K562 (cell line): ENCODE measurements around the gene CCL21. TPM values are rescaled to one million over a fixed set of nuclear protein-coding genes. Genes with fewer than 3 reads are reported as not detected.

Experiments
- GABPA ChIP-seq: fragments of 200-800 bp; sonication (Bioruptor generic); conservative IDR thresholded peaks from 2 replicates; pipeline ENCODE4 v1.6.1; 2016; ENCODE audit warnings: low read depth, missing genetic modification characterization, missing compliant biosample characterization
- GATA2 ChIP-seq: sonication (generic); formaldehyde crosslinking; IDR thresholded peaks from 2 replicates; pipeline ENCODE4 v1.4.0; 2020; ENCODE audit warnings: mild to moderate bottlenecking, missing genetic modification reagents
- HNRNPLL ChIP-seq: fragments of 200-400 bp; formaldehyde crosslinking; IDR thresholded peaks from 2 replicates; pipeline ENCODE4 v1.6.1; 2017; ENCODE audit warnings: low read length, low read depth, mild to moderate bottlenecking; ENCODE audit not compliant: poor library complexity, severe bottlenecking
- KAT7 ChIP-seq: sonication (generic); formaldehyde crosslinking; IDR thresholded peaks from 2 replicates; pipeline ENCODE4 v1.8.0; 2022; ENCODE audit warnings: missing genetic modification reagents, mild to moderate bottlenecking, borderline replicate concordance
- RERE ChIP-seq: sonication (generic); formaldehyde crosslinking; IDR thresholded peaks from 2 replicates; pipeline ENCODE4 v1.8.0; 2023; ENCODE audit warnings: missing genetic modification reagents, mild to moderate bottlenecking, borderline replicate concordance
- SLC30A9 ChIP-seq: fragments of 250-450 bp; sonication (Bioruptor Pico); IDR thresholded peaks from 2 replicates; pipeline ENCODE4 v1.8.0; 2022; ENCODE audit warnings: mild to moderate bottlenecking, moderate library complexity
- polyA plus RNA-seq, 8 experiments: library from polyadenylated mRNA; depleted of rRNA in 4 of 8; stranded (reverse) in 5 of 8; unstranded in 3 of 8; fragments of >200 nt; fragmentation: Nextera tagmentation in 2 of 8; fragmentation: Illumina TruSeq in 1 of 8; extraction: Ambion mirVana in 2 of 8; extraction: Trizol in 1 of 8; gene quantifications; 2 replicates each; pipeline versions ENCODE4 v1.2.1 to v1.2.3, GENCODE V29; 2011 to 2014; ENCODE audit warnings: inconsistent platforms in 1 of 8, missing spikeins in 1 of 8
- total RNA-seq, 7 experiments: library from RNA; depleted of rRNA in 6 of 7; stranded (reverse); fragments of >200 nt in 6 of 7; fragmentation: Illumina TruSeq in 2 of 7; extraction: Trizol in 2 of 7; gene quantifications; 2 replicates each; pipeline versions ENCODE4 v1.2.1 to v1.2.3, GENCODE V29; 2011 to 2021; ENCODE audit warnings: low replicate concordance in 1 of 7

The CCL21 gene
- total and polyA plus RNA-seq, 9 of the 15 experiments (the other 6 are each of a cell fraction or from before 2014, with no cell fraction given) = not detected

GRCh38 chr9:34732478-34732877 lies 22.5 kb upstream of the CCL21 start (continued):
- TF ChIP-seq RERE (CRISPR knock-in tag) (no peak), KAT7 (CRISPR knock-in tag) (no peak), GABPA (tag) (no peak), HNRNPLL (no peak), SLC30A9 (no peak), GATA2 (CRISPR knock-in tag) (no peak)
